ENCODE measurements around the gene APOA4. TPM values are rescaled to one million over a fixed set of nuclear protein-coding genes. Genes with fewer than 3 reads are reported as not detected.

APOA4 gene
- total and polyA plus RNA-seq, 9 of the 15 experiments (the other 6 are each of a cell fraction or from before 2014, with no cell fraction given) = 0.07 TPM; not detected in 8

GRCh38 chr11:116835791-116836631, 12.9 kb upstream of the APOA4 start (continued):
- TF ChIP-seq ZBTB40 (IDR thresholded peaks at IDR 0.05) (no peak), ZBTB40 (CRISPR knock-in tag; IDR thresholded peaks at IDR 0.05) (no peak), CBX5 (IDR thresholded peaks at IDR 0.05; ENCODE audit: borderline replicate concordance, low read depth) (no peak), CEBPZ (IDR thresholded peaks at IDR 0.05; ENCODE audit: borderline replicate concordance, low read depth, low read length) (no peak), ZNF764 (CRISPR knock-in tag; IDR thresholded peaks at IDR 0.05; ENCODE audit: low read depth) (no peak), NR2C1 (IDR thresholded peaks at IDR 0.05) (no peak), NR2C1 (tag; IDR thresholded peaks at IDR 0.05) (no peak), HOXB6 (CRISPR knock-in tag; IDR thresholded peaks at IDR 0.05; ENCODE audit: borderline replicate concordance) (no peak), ZNF644 (tag; IDR thresholded peaks at IDR 0.05; ENCODE audit: low read depth) (no peak), ZNF174 (CRISPR knock-in tag; IDR thresholded peaks at IDR 0.05) (no peak), ZZZ3 (IDR thresholded peaks at IDR 0.05) (no peak), PCBP2 (IDR thresholded peaks at IDR 0.05; ENCODE audit: low read depth, low read length, poor library complexity, severe bottlenecking) (no peak), ZC3H4 (CRISPR knock-in tag; IDR thresholded peaks at IDR 0.05; ENCODE audit: borderline replicate concordance) (no peak), HMBOX1 (IDR thresholded peaks at IDR 0.05) (no peak)
